Hepatocyte (in vitro differentiated cells): ENCODE data around the gene RUSF1. TPM values are rescaled to one million over a fixed set of nuclear protein-coding genes. Genes with fewer than 3 reads are reported as not detected.

ENCODE experiments used
- DNase-seq: peaks from one replicate; pipeline ENCODE4 v3.0.0-alpha.2; 2016; ENCODE audit warnings: low spot score
- H2AFZ ChIP-seq: fragments of 200-600 bp; sonication (generic); 2 replicates; pipeline ENCODE4 v1.6.0; 2016; ENCODE audit warnings: antibody characterized with exemption, mild to moderate bottlenecking
- H3K27ac ChIP-seq: fragments of 200-600 bp; sonication (generic); 2 replicates; pipeline ENCODE4 v1.5.1; 2016; ENCODE audit warnings: mild to moderate bottlenecking
- H3K27me3 ChIP-seq: fragments of 200-600 bp; sonication (generic); 2 replicates; pipeline ENCODE4 v1.6.1; 2016
- H3K36me3 ChIP-seq: fragments of 200-600 bp; sonication (generic); replicated peaks from 2 replicates; pipeline ENCODE4 v1.5.1; 2016; ENCODE audit warnings: low read depth; ENCODE audit not compliant: insufficient read depth
- H3K4me1 ChIP-seq: fragments of 200-600 bp; sonication (generic); 2 replicates; pipeline ENCODE4 v1.5.1; 2016; ENCODE audit warnings: mild to moderate bottlenecking, moderate library complexity; ENCODE audit not compliant: insufficient read depth
- H3K4me2 ChIP-seq: fragments of 200-600 bp; sonication (generic); 2 replicates; pipeline ENCODE4 v1.6.0; 2016
- H3K4me3 ChIP-seq: fragments of 200-600 bp; sonication (generic); 2 replicates; pipeline ENCODE4 v1.5.1; 2016; ENCODE audit warnings: mild to moderate bottlenecking
- H3K79me2 ChIP-seq: fragments of 200-600 bp; sonication (generic); 2 replicates; pipeline ENCODE4 v1.6.0; 2017; ENCODE audit warnings: mild to moderate bottlenecking
- H3K9me2 ChIP-seq: fragments of 200-600 bp; sonication (generic); replicated peaks from 2 replicates; pipeline ENCODE4 v1.6.0; 2017; ENCODE audit warnings: mild to moderate bottlenecking; ENCODE audit not compliant: insufficient read depth
- H3K9me3 ChIP-seq: fragments of 200-600 bp; sonication (generic); 2 replicates; pipeline ENCODE4 v1.5.1; 2016; ENCODE audit warnings: low read depth, mild to moderate bottlenecking
- H4K20me1 ChIP-seq: fragments of 200-600 bp; sonication (generic); 2 replicates; pipeline ENCODE4 v1.6.0; 2016; ENCODE audit warnings: mild to moderate bottlenecking; ENCODE audit not compliant: insufficient read depth, poor library complexity, severe bottlenecking
- CTCF ChIP-seq: fragments of 200-600 bp; sonication (generic); IDR thresholded peaks from 2 replicates; pipeline ENCODE4 v1.5.1; 2016; ENCODE audit warnings: antibody characterized with exemption, mild to moderate bottlenecking; ENCODE audit not compliant: poor library complexity
- EZH2 ChIP-seq: fragments of 200-600 bp; sonication (generic); IDR thresholded peaks from 2 replicates; pipeline ENCODE4 v1.6.1; 2016; ENCODE audit warnings: antibody characterized with exemption, mild to moderate bottlenecking, borderline replicate concordance
- EZH2phosphoT487 ChIP-seq: fragments of 200-600 bp; sonication (generic); IDR thresholded peaks from one replicate; pipeline ENCODE4 v1.6.1; 2018; ENCODE audit warnings: antibody characterized with exemption, mild to moderate bottlenecking, low read depth, moderate library complexity; ENCODE audit not compliant: unreplicated experiment, severe bottlenecking
- WGBS: methylation state at CpG from one replicate; pipeline ENCODE4 v1.1.6; 2016; ENCODE audit warnings: low lambda C conversion rate; ENCODE audit errors: missing lambda C conversion rate; 5-methylcytosine and 5-hydroxymethylcytosine counted together
- polyA plus RNA-seq: library from polyadenylated mRNA; unstranded; fragments of >200 nt; fragmentation: Nextera tagmentation; extraction: Ambion mirVana; gene quantifications from 2 replicates; pipeline ENCODE4 v1.2.1, GENCODE V29; 2016
- total RNA-seq: library from RNA; depleted of rRNA; stranded (reverse); fragments of >200 nt; gene quantifications from 2 replicates; pipeline ENCODE4 v1.2.3, GENCODE V29; 2014

Gene RUSF1
- total and polyA plus RNA-seq, 2 experiments from 2014 or later: 56.6 to 77.2 TPM

GRCh38 chr16:31474173-31474714, 33.9 kb downstream of the RUSF1 start:
- no peaks in the 10 kb centered on the region for H3K79me2 ChIP-seq
- TF ChIP-seq EZH2 (no peak), CTCF (no peak), EZH2phosphoT487 (no peak)

GRCh38 chr16:31473264-31473984, 34.8 kb downstream of the RUSF1 start:
- no peak overlapping the region for H3K27ac ChIP-seq

More at GRCh38 chr16:31474173-31474714, 33.9 kb downstream of the RUSF1 start:
- Histone ChIP-seq H3K4me2 (no peak overlapping the region), H3K27me3 (no peaks in the 10 kb centered on the region), H4K20me1 (no peaks in the 10 kb centered on the region), H3K27ac (no peak overlapping the region), H2AFZ (no peak overlapping the region), H3K9me2 (no peaks in the 10 kb centered on the region), H3K36me3 (no peaks in the 10 kb centered on the region), H3K4me1 (peaks cover 19% of the 10 kb centered on the region), H3K4me3 (no peak overlapping the region), H3K9me3 (no peaks in the 10 kb centered on the region)
- no peak for DNase-seq
- 89% methylated on average over 12 of the region's 12 CpGs for WGBS

GRCh38 chr16:31472709-31473203, 35.4 kb downstream of the RUSF1 start:
- Histone ChIP-seq H3K4me1 (peaks cover 19% of the 10 kb centered on the region), H3K9me2 (no peaks in the 10 kb centered on the region), H3K4me2 (peak overlapping the region; percentile 97), H3K27ac (peak overlapping the region; percentile 95), H3K27me3 (no peaks in the 10 kb centered on the region), H3K79me2 (no peaks in the 10 kb centered on the region), H3K4me3 (peak overlapping the region; percentile 83), H2AFZ (peak overlapping the region; percentile 92), H3K9me3 (no peaks in the 10 kb centered on the region), H4K20me1 (no peaks in the 10 kb centered on the region), H3K36me3 (no peaks in the 10 kb centered on the region)
- TF ChIP-seq EZH2phosphoT487 (no peak), CTCF (peak; percentile 59)
- WGBS: 44% methylated on average over 20 of the region's 20 CpGs
- peak; percentile 85 for DNase-seq

More at GRCh38 chr16:31473264-31473984, 34.8 kb downstream of the RUSF1 start:
- no peaks in the 10 kb centered on the region for H4K20me1 ChIP-seq
- no peaks in the 10 kb centered on the region for H3K9me3 ChIP-seq
- no peaks in the 10 kb centered on the region for H3K36me3 ChIP-seq
- no peaks in the 10 kb centered on the region for H3K27me3 ChIP-seq
- H2AFZ ChIP-seq: no peak overlapping the region
- 94% methylated on average over 17 of the region's 17 CpGs for WGBS
- TF ChIP-seq CTCF: no peak
- H3K79me2 ChIP-seq: no peaks in the 10 kb centered on the region
- H3K4me2 ChIP-seq: no peak overlapping the region
- no peaks in the 10 kb centered on the region for H3K9me2 ChIP-seq
- peaks cover 19% of the 10 kb centered on the region for H3K4me1 ChIP-seq
- no peak overlapping the region for H3K4me3 ChIP-seq
- DNase-seq: no peak
